Measurements from ENCODE around the gene ERF.

GRCh38 chr19:42206871-42207755 lies 47.8 kb downstream of the ERF start:
- TF ChIP-seq POLR2AphosphoS5 (IDR thresholded peaks at IDR 0.05; ENCODE audit: low read depth, low read length) (no peak), POLR2A (IDR thresholded peaks at IDR 0.05; ENCODE audit: low read depth, low read length) (no peak), TAF1 (IDR thresholded peaks at IDR 0.05; ENCODE audit: borderline replicate concordance, low read depth, low read length) (no peak)

All from GM12892 (cell line).